K562 (cell line): ENCODE measurements around the gene KRTAP9-3. TPM values are rescaled to one million over a fixed set of nuclear protein-coding genes. Genes with fewer than 3 reads are reported as not detected.
A peak's percentile ranks its signal among the peaks of the same experiment; 100 is the strongest.
"Not testable (repeated sequence)": the region's sequence is repeated elsewhere in the genome, so short reads cannot be mapped to it uniquely, and the experiment has no call there.

Experiments
- ATAC-seq: fragments of 200-7000 bp; cut with Tn5 transposase; 3 replicates; pipeline ENCODE4 v1.9.1; 2020; ENCODE audit warnings: moderate library complexity
- BruUV-seq: library from RNA; stranded (reverse); fragments of 400-500 nt; replicated peaks from 2 replicates; lab custom pipeline; 2021; lab: Mats Ljungman, UMichigan
- CTCF ChIA-PET: fragments of 300-600 bp; formaldehyde crosslinking; extraction: SDS; loops from one replicate; lab custom pipeline; 2021; ENCODE audit warnings: low intra/inter-chr PET ratio; lab: Yijun Ruan, JAX
- POLR2A ChIA-PET: fragments of 300-600, 350-650 bp; sonication (Branson Sonifier 250); formaldehyde crosslinking; extraction: SDS; loops from one replicate; lab custom pipeline; 2021; ENCODE audit warnings: antibody characterized with exemption, inconsistent platforms; lab: Yijun Ruan, JAX
- DNase-seq, 4 experiments: peaks; one replicate each; pipeline versions ENCODE4 v3.0.0 to v3.0.0-alpha.2; 2011 to 2018; ENCODE audit warnings: low spot score in 3 of 4, mixed read lengths in 3 of 4; ENCODE audit errors: extremely low read depth in 1 of 4
- FAIRE-seq: peaks from 2 replicates; lab custom pipeline; 2011; peaks lifted over from hg19 to GRCh38; lab: Jason Lieb, UNC
- H2AFZ ChIP-seq: 2 replicates; pipeline ENCODE4 v1.6.0; 2011; ENCODE audit warnings: low read depth, low read length, control low read depth, inconsistent platforms
- H3K27ac ChIP-seq: fragments of 200-600 bp; 3 replicates; pipeline ENCODE4 v1.8.0; 2011; ENCODE audit warnings: low read depth, mild to moderate bottlenecking, control low read depth, inconsistent platforms, low read length, moderate library complexity, mixed read lengths; ENCODE audit errors: extremely low read depth
- H3K27me3 ChIP-seq, 2 experiments: fragments of 300-600 bp in 1 of 2; 2 replicates in 1 of 2; 3 replicates in 1 of 2; pipeline versions ENCODE4 v1.6.0 to v1.8.0; 2011; ENCODE audit warnings: inconsistent platforms in 2 of 2, low read length in 2 of 2, mild to moderate bottlenecking in 1 of 2, mixed read lengths in 1 of 2, moderate library complexity in 1 of 2; ENCODE audit not compliant: control insufficient read depth in 2 of 2, insufficient read depth in 2 of 2
- H3K36me3 ChIP-seq: fragments of 300-600 bp; 3 replicates; pipeline ENCODE4 v1.8.0; 2011; ENCODE audit warnings: mild to moderate bottlenecking, low read length, inconsistent platforms; ENCODE audit not compliant: control insufficient read depth, insufficient read depth
- H3K4me1 ChIP-seq, 2 experiments: fragments of 200-600 bp in 1 of 2; replicated peaks in 1 of 2; 2 replicates in 1 of 2; 3 replicates in 1 of 2; pipeline versions ENCODE4 v1.5.1 to v1.8.0; 2011; ENCODE audit warnings: inconsistent platforms in 2 of 2, low read length in 2 of 2, mild to moderate bottlenecking in 1 of 2, mixed read lengths in 1 of 2, moderate library complexity in 1 of 2; ENCODE audit not compliant: control insufficient read depth in 2 of 2, insufficient read depth in 2 of 2
- H3K4me2 ChIP-seq: 2 replicates; pipeline ENCODE4 v1.6.1; 2011; ENCODE audit warnings: low read length, control low read depth, inconsistent platforms, mixed read lengths; ENCODE audit not compliant: insufficient read depth
- H3K4me3 ChIP-seq: fragments of 200-600 bp; sonication (generic), shearing (Covaris generic); 2 replicates; pipeline ENCODE4 v1.5.1; 2016; ENCODE audit warnings: control low read depth, inconsistent platforms
- H3K79me2 ChIP-seq: fragments of 200-600 bp; 3 replicates; pipeline ENCODE4 v1.8.0; 2011; ENCODE audit warnings: low read length, inconsistent platforms; ENCODE audit not compliant: control insufficient read depth, insufficient read depth
- H3K9ac ChIP-seq, 2 experiments: 2 replicates each; pipeline versions ENCODE4 v1.6.0 to v1.6.1; 2011; ENCODE audit warnings: low read depth in 2 of 2, low read length in 2 of 2, control low read depth in 1 of 2, inconsistent platforms in 1 of 2, mild to moderate bottlenecking in 1 of 2, mixed read lengths in 1 of 2; ENCODE audit not compliant: insufficient read depth in 1 of 2
- H3K9me1 ChIP-seq: one replicate; pipeline ENCODE4 v1.6.0; 2011; ENCODE audit warnings: inconsistent platforms, mild to moderate bottlenecking, low read length, moderate library complexity; ENCODE audit not compliant: control insufficient read depth, insufficient read depth
- H3K9me3 ChIP-seq: replicated peaks from 2 replicates; pipeline ENCODE4 v1.5.1; 2011; ENCODE audit warnings: low read depth, low read length, inconsistent platforms; ENCODE audit not compliant: control insufficient read depth, insufficient read depth
- H4K20me1 ChIP-seq: replicated peaks from 2 replicates; pipeline ENCODE4 v1.6.1; 2011; ENCODE audit warnings: low read length, inconsistent platforms, mixed read lengths; ENCODE audit not compliant: control insufficient read depth, insufficient read depth
- BRCA1 ChIP-seq, 2 experiments: fragments of 450-650 bp in 1 of 2; sonication (generic) in 1 of 2; formaldehyde crosslinking in 1 of 2; IDR thresholded peaks; 2 replicates each; pipeline versions ENCODE4 v1.5.0 to v1.6.1; 2017 to 2020; ENCODE audit warnings: mild to moderate bottlenecking in 1 of 2, missing genetic modification reagents in 1 of 2
- MXI1 ChIP-seq: IDR thresholded peaks from 2 replicates; pipeline ENCODE4 v1.6.1; 2011; ENCODE audit warnings: low read depth, mild to moderate bottlenecking, improper control_type of control experiment, low read length
- SNIP1 ChIP-seq: fragments of 450-650 bp; IDR thresholded peaks from 2 replicates; pipeline ENCODE4 v1.7.1; 2017; ENCODE audit warnings: low read depth, mild to moderate bottlenecking
- ZNF23 ChIP-seq: fragments of 250-450 bp; sonication (Bioruptor Pico); IDR thresholded peaks from 2 replicates; pipeline ENCODE4 v1.4.0; 2020; ENCODE audit warnings: mild to moderate bottlenecking
- WGBS: fragments of 100-300 bp; shearing (Covaris generic); methylation state at CpG from one replicate; pipeline ENCODE4 v1.1.6; 2016; ENCODE audit warnings: low coverage, mixed read lengths; ENCODE audit not compliant: insufficient coverage; ENCODE audit errors: missing lambda C conversion rate; 5-methylcytosine and 5-hydroxymethylcytosine counted together
- in situ Hi-C: fragments of 300-500 bp; cut with MboI; formaldehyde crosslinking; loops from 4 replicates; pipeline ENCODE4 v1.15.0; 2018; ENCODE audit warnings: inconsistent platforms, mixed read lengths
- intact Hi-C: fragments of 100-400 bp; cut with micrococcal nuclease; formaldehyde crosslinking; loops from 2 replicates; pipeline ENCODE4 v1.14.2; 2022
- polyA plus RNA-seq, 8 experiments: library from polyadenylated mRNA; depleted of rRNA in 4 of 8; stranded (reverse) in 5 of 8; unstranded in 3 of 8; fragments of >200 nt; fragmentation: Nextera tagmentation in 2 of 8; fragmentation: Illumina TruSeq in 1 of 8; extraction: Ambion mirVana in 2 of 8; extraction: Trizol in 1 of 8; gene quantifications; 2 replicates each; pipeline versions ENCODE4 v1.2.1 to v1.2.3, GENCODE V29; 2011 to 2014; ENCODE audit warnings: inconsistent platforms in 1 of 8, missing spikeins in 1 of 8
- total RNA-seq, 7 experiments: library from RNA; depleted of rRNA in 6 of 7; stranded (reverse); fragments of >200 nt in 6 of 7; fragmentation: Illumina TruSeq in 2 of 7; extraction: Trizol in 2 of 7; gene quantifications; 2 replicates each; pipeline versions ENCODE4 v1.2.1 to v1.2.3, GENCODE V29; 2011 to 2021; ENCODE audit warnings: low replicate concordance in 1 of 7

Gene KRTAP9-3
- total and polyA plus RNA-seq, 9 of the 15 experiments (the other 6 are each of a cell fraction or from before 2014, with no cell fraction given) = not detected

DNA sequence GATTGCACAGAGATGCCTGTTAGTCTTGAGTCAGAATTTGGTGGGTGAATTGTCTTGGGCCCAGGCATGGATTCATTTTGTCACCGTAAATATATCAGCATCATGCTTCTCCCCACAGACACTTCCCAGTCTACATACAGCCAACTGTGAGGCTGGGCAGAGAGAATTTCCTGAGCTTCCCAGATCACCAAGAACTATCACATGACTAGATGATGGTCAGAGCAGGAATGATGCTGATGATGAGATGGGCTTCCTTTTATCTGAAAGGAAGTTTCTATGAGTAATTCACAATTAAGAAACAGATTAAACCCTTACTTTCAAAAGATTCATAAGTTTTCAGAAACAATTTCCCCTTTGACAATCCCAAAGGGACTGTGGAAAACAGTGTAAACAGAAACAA lies 22.6 kb downstream of the KRTAP9-3 start:
- Histone ChIP-seq H3K36me3 (no peaks in the 10 kb centered on the region), H3K4me2 (no peak overlapping the region), H4K20me1 (no peaks in the 10 kb centered on the region), H3K27me3 (peaks cover 0 to 2% of the 10 kb centered on the region in 2 experiments; a peak in 1 of 5 replicates), H3K9me3 (no peaks in the 10 kb centered on the region), H3K4me1 (no peaks in the 10 kb centered on the region), H3K9ac (no peak overlapping the region), H3K79me2 (no peaks in the 10 kb centered on the region), H3K27ac (no peak overlapping the region), H3K4me3 (no peak overlapping the region), H2AFZ (no peak overlapping the region), H3K9me1 (no peaks in the 10 kb centered on the region)
- ChIA-PET CTCF (interaction anchor here (0.6 kb wide), 1 partner anchor 54 kb away, joined by 3 read pairs; the partner anchor contains the start of gene KRTAP16-1), POLR2A (no interaction called here)
- BruUV-seq = no TSS peak
- intact Hi-C loops (no loop called here), in situ Hi-C loops (no loop called here)
- WGBS = 0% methylated on average over 1 of the region's 1 CpG
- no peak for FAIRE-seq
- no peak for TF ChIP-seq SNIP1
- no peak for TF ChIP-seq BRCA1 (IDR thresholded peaks at IDR 0.05)
- no peak for TF ChIP-seq BRCA1 (CRISPR knock-in tag; IDR thresholded peaks at IDR 0.05)
- no peak for TF ChIP-seq MXI1
- no peak for TF ChIP-seq ZNF23 (CRISPR knock-in tag)
- no peak for ATAC-seq
- DNase-seq = peak in 2 of 4 experiments; percentile 0

GRCh38 chr17:41255381-41256290 lies 23.4 kb downstream of the KRTAP9-3 start, which contains the start of gene KRTAP9-9:
Gene KRTAP9-9 (plus strand): TSS chr17:41255384.
- H3K27me3 ChIP-seq, ATAC-seq, H4K20me1 ChIP-seq, H3K36me3 ChIP-seq, H3K9ac ChIP-seq, BruUV-seq, POLR2A ChIA-PET, in situ Hi-C loops, H3K4me3 ChIP-seq, H2AFZ ChIP-seq, H3K27ac ChIP-seq, H3K4me1 ChIP-seq, H3K4me2 ChIP-seq, H3K9me3 ChIP-seq, H3K79me2 ChIP-seq, intact Hi-C loops, H3K9me1 ChIP-seq: not testable (repeated sequence)
- CTCF ChIA-PET = interaction anchor here (0.6 kb wide), 1 partner anchor 53 kb away, joined by 3 read pairs; the partner anchor contains the start of gene KRTAP16-1
- peak in 1 of 4 experiments; percentile 0 for DNase-seq
- 2% methylated on average over 5 of the region's 5 CpGs for WGBS
- peak; percentile 35 for FAIRE-seq
